B cell (primary cell): ENCODE data around the gene OCA2. TPM values are rescaled to one million over a fixed set of nuclear protein-coding genes. Genes with fewer than 3 reads are reported as not detected.

Experiments used
- ATAC-seq: fragments of 200-7000 bp; cut with Tn5 transposase; one replicate; pipeline ENCODE4 v1.10.0; 2021; ENCODE audit warnings: low read depth, mild to moderate bottlenecking, moderate number of reproducible peaks, moderate library complexity
- CTCF ChIA-PET: fragments of 350-600 bp; sonication (Branson Sonifier 250); formaldehyde crosslinking; loops from one replicate; lab custom pipeline; 2021; ENCODE audit warnings: antibody characterized with exemption, inconsistent platforms; lab: Charles Lee
- POLR2A ChIA-PET: fragments of 350-600 bp; sonication (Branson Sonifier 250); formaldehyde crosslinking; loops from one replicate; lab custom pipeline; 2021; ENCODE audit warnings: antibody characterized with exemption; lab: Charles Lee
- DNase-seq: peaks from one replicate; pipeline ENCODE4 v3.0.0; 2013
- H2AFZ ChIP-seq: 2 replicates; pipeline ENCODE4 v1.6.1; 2012; ENCODE audit warnings: mild to moderate bottlenecking, low read depth, low read length; ENCODE audit not compliant: insufficient read depth, poor library complexity, severe bottlenecking
- H3K27ac ChIP-seq, 2 donors: 1 replicate in 1 of 2; 2 replicates in 1 of 2; pipeline ENCODE4 v1.5.1; 2012 to 2013; ENCODE audit warnings: low read length in 2 of 2, mild to moderate bottlenecking in 2 of 2, moderate library complexity in 1 of 2
- H3K27me3 ChIP-seq, 4 experiments: fragments of 200-600 bp in 1 of 4; sonication (generic) in 1 of 4; replicated peaks in 1 of 4; 1 replicate in 2 of 4; 2 replicates in 2 of 4; pipeline versions ENCODE4 v1.6.1 to v1.7.0; 2013 to 2016; ENCODE audit warnings: low read length in 3 of 4, mild to moderate bottlenecking in 2 of 4, mixed read lengths in 1 of 4, moderate library complexity in 1 of 4; ENCODE audit not compliant: insufficient read depth in 4 of 4, control insufficient read depth in 3 of 4; ENCODE audit errors: control extremely low read depth in 1 of 4
- H3K36me3 ChIP-seq, 2 experiments: replicated peaks in 1 of 2; 1 replicate in 1 of 2; 2 replicates in 1 of 2; pipeline versions ENCODE4 v1.6.1 to v1.7.1; 2013; ENCODE audit warnings: low read length in 1 of 2; ENCODE audit not compliant: insufficient read depth in 2 of 2, control insufficient read depth in 1 of 2; ENCODE audit errors: control extremely low read depth in 1 of 2, extremely low read depth in 1 of 2
- H3K4me1 ChIP-seq, 2 donors: fragments of 200-600 bp in 1 of 2; sonication (generic) in 1 of 2; 1 replicate in 1 of 2; 2 replicates in 1 of 2; pipeline versions ENCODE4 v1.5.1 to v1.6.1; 2013 to 2017; ENCODE audit warnings: low read length in 2 of 2; ENCODE audit not compliant: control insufficient read depth in 2 of 2, insufficient read depth in 2 of 2
- H3K4me2 ChIP-seq: replicated peaks from 2 replicates; pipeline ENCODE3; 2012; ENCODE audit warnings: mild to moderate bottlenecking, low read depth, low read length; ENCODE audit not compliant: poor library complexity, severe bottlenecking
- H3K4me3 ChIP-seq, 5 experiments: fragments of 200-600 bp in 1 of 5; sonication (generic) in 1 of 5; 1 replicate in 3 of 5; 2 replicates in 2 of 5; pipeline versions ENCODE4 v1.5.1 to v1.7.0; 2011 to 2016; ENCODE audit warnings: low read length in 4 of 5, mild to moderate bottlenecking in 4 of 5, low read depth in 2 of 5, control low read depth in 1 of 5, moderate library complexity in 1 of 5; ENCODE audit not compliant: insufficient read depth in 1 of 5; ENCODE audit errors: control extremely low read depth in 1 of 5, extremely low read depth in 1 of 5
- H3K79me2 ChIP-seq: fragments of 200-600 bp; sonication (generic); one replicate; pipeline ENCODE4 v1.6.0; 2016; ENCODE audit warnings: low read length; ENCODE audit not compliant: control insufficient read depth, insufficient read depth
- H3K9ac ChIP-seq: fragments of 200-600 bp; sonication (generic); 2 replicates; pipeline ENCODE4 v1.6.1; 2017; ENCODE audit warnings: mild to moderate bottlenecking, low read length, moderate library complexity
- H3K9me3 ChIP-seq, 3 donors: one replicate each; pipeline versions ENCODE4 v1.6.1 to v1.7.1; 2013; ENCODE audit warnings: low read length in 2 of 3; ENCODE audit not compliant: control insufficient read depth in 2 of 3, insufficient read depth in 1 of 3; ENCODE audit errors: control extremely low read depth in 1 of 3
- H4K20me1 ChIP-seq: 2 replicates; pipeline ENCODE4 v1.6.0; 2012; ENCODE audit warnings: mild to moderate bottlenecking, low read length; ENCODE audit not compliant: insufficient read depth, control insufficient read depth, poor library complexity, severe bottlenecking
- H3K27ac Mint-ChIP-seq: one replicate; pipeline ENCODE4 v1.8.0; 2021; ENCODE audit warnings: mixed read lengths
- H3K27me3 Mint-ChIP-seq: one replicate; pipeline ENCODE4 v1.8.0; 2021; ENCODE audit warnings: mixed read lengths
- H3K4me1 Mint-ChIP-seq: one replicate; pipeline ENCODE4 v1.8.0; 2021; ENCODE audit warnings: mixed read lengths
- H3K4me3 Mint-ChIP-seq: one replicate; pipeline ENCODE4 v1.8.0; 2021; ENCODE audit warnings: mixed read lengths
- H3K9me3 Mint-ChIP-seq: one replicate; pipeline ENCODE4 v1.8.0; 2022; ENCODE audit warnings: mixed read lengths; ENCODE audit not compliant: insufficient read depth
- EZH2 ChIP-seq: IDR thresholded peaks from 2 replicates; pipeline ENCODE4 v1.6.1; 2012; ENCODE audit warnings: borderline replicate concordance, low read depth, mild to moderate bottlenecking, moderate library complexity, low read length; ENCODE audit not compliant: insufficient read depth, poor library complexity, severe bottlenecking
- WGBS: methylation state at CpG from one replicate; pipeline ENCODE4 v1.1.5; 2013; ENCODE audit warnings: missing lambda C conversion rate; ENCODE audit not compliant: insufficient coverage; 5-methylcytosine and 5-hydroxymethylcytosine counted together
- intact Hi-C: fragments of 100-400 bp; cut with micrococcal nuclease; formaldehyde crosslinking; loops from one replicate; pipeline ENCODE4 v1.10.0; 2022
- polyA plus RNA-seq: library from polyadenylated mRNA; depleted of rRNA; stranded (reverse); fragments of >200 nt; gene quantifications from 2 replicates; pipeline ENCODE4 v1.2.3, GENCODE V29; 2012
- total RNA-seq, 2 donors: library from RNA; stranded (reverse); fragments of 120-200 nt in 1 of 2; gene quantifications; 1 replicate in 1 of 2; 2 replicates in 1 of 2; pipeline versions ENCODE4 v1.2.3 to v1.2.4, GENCODE V29; 2013 to 2022
- TF ChIP-seq, protein P1 (sequence below): fragments of 200-600 bp; IDR thresholded peaks from one replicate; pipeline ENCODE4 v1.8.0; 2022; ENCODE audit warnings: antibody characterized with exemption, mild to moderate bottlenecking

Gene OCA2
- total and polyA plus RNA-seq, 2 donors (not counting 1 experiment from before 2014, with no cell fraction given), result 0.12 TPM; not detected in 1

DNA sequence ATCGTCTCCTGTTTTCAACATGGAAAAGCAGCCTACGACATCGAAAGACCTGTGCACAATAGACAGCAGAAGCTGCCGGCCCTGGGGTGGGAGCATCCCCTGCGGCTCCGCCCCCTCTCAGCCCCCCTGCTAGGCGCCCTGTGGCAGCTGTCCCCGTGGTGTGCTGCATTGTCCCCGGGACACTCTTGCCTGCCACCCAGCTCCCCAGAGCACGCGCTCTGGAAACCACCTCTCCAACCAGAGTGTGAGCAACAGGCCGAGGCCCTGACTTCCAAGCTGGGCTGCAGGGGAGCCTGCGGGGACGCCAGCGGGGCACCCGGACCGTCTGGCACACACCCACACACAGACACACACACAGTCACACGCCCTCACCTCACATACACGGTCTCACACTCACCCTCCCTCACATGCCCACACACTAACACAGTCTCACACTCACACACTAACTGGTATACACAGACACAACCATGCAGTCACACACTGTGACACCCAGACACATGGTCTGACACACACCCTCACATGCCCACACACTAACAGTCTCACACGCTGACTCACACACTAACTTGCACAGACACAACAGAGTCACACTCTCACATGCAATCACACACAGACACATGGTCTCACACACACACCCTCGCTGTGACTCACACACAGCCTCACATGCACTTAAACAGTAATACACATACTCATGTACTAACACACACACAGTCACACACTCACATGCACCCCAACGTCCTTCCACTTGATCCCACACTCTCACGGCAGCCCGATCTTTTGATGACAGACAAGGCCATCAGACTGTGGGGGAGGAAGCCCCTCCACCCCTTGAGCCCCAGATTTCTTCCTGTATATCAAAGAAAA, 94.7 kb downstream of the OCA2 start:
- CTCF ChIA-PET, result interaction anchor here (0.5 kb wide), 1 partner anchor 1178 kb away, joined by 4 read pairs; no protein-coding TSS in a partner anchor
- H3K4me3 Mint-ChIP-seq, result no peak overlapping the region
- no peaks in the 10 kb centered on the region for H3K36me3 ChIP-seq
- H3K9me3 Mint-ChIP-seq, result peaks cover 3% of the 10 kb centered on the region
- intact Hi-C loops, result no loop called here
- no peak overlapping the region for H3K4me2 ChIP-seq
- H3K4me1 Mint-ChIP-seq, result no peaks in the 10 kb centered on the region
- TF ChIP-seq, protein P1, sequence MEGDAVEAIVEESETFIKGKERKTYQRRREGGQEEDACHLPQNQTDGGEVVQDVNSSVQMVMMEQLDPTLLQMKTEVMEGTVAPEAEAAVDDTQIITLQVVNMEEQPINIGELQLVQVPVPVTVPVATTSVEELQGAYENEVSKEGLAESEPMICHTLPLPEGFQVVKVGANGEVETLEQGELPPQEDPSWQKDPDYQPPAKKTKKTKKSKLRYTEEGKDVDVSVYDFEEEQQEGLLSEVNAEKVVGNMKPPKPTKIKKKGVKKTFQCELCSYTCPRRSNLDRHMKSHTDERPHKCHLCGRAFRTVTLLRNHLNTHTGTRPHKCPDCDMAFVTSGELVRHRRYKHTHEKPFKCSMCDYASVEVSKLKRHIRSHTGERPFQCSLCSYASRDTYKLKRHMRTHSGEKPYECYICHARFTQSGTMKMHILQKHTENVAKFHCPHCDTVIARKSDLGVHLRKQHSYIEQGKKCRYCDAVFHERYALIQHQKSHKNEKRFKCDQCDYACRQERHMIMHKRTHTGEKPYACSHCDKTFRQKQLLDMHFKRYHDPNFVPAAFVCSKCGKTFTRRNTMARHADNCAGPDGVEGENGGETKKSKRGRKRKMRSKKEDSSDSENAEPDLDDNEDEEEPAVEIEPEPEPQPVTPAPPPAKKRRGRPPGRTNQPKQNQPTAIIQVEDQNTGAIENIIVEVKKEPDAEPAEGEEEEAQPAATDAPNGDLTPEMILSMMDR, result no peak
- TF ChIP-seq EZH2, result no peak
- POLR2A ChIA-PET, result no interaction called here
- H3K4me1 ChIP-seq, result no peaks in the 10 kb centered on the region
- H4K20me1 ChIP-seq, result no peaks in the 10 kb centered on the region
- H3K4me3 ChIP-seq, result no peak overlapping the region
- peaks cover 0 to 27% (median 4%) of the 10 kb centered on the region in 3 donors for H3K9me3 ChIP-seq
- no peaks in the 10 kb centered on the region for H3K27me3 Mint-ChIP-seq
- H2AFZ ChIP-seq, result no peak overlapping the region
- H3K27ac Mint-ChIP-seq, result no peak overlapping the region
- no peaks in the 10 kb centered on the region for H3K79me2 ChIP-seq
- no peaks in the 10 kb centered on the region for H3K27me3 ChIP-seq
- no peak overlapping the region for H3K9ac ChIP-seq
- DNase-seq (no peak), ATAC-seq (no peak)
- no peak overlapping the region for H3K27ac ChIP-seq
- 91% methylated on average over 24 of the region's 24 CpGs for WGBS
